ENCODE data around the gene SNCAIP.

DNA sequence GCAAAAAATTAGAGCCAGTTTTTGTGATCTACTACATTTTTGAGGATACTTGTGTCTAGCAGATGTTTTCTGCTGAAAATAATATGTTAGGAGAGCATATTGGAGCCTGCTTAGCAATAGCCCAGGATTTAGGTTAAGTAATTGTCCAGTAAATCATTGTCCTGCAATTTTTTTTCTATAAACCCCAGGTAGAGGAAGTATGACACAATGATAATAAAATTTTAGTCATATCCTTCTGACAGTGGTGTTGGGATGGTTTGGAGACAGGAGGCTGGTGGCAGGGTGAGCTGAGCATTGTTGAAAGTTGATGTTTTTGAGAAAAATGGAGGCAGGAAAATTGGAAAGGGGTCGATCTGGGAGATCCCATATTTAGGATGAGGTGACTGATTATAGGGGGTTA is 3.5 kb downstream of the SNCAIP start:
- TF ChIP-seq POLR2A (IDR thresholded peaks at IDR 0.05) (no peak), CTCF (IDR thresholded peaks at IDR 0.05) (no peak), POLR2AphosphoS5 (IDR thresholded peaks at IDR 0.05) (no peak)

Data from prostate gland (tissue), 2 donors.